Measurements from ENCODE around the gene PPP1R9A.

PPP1R9A gene

DNA sequence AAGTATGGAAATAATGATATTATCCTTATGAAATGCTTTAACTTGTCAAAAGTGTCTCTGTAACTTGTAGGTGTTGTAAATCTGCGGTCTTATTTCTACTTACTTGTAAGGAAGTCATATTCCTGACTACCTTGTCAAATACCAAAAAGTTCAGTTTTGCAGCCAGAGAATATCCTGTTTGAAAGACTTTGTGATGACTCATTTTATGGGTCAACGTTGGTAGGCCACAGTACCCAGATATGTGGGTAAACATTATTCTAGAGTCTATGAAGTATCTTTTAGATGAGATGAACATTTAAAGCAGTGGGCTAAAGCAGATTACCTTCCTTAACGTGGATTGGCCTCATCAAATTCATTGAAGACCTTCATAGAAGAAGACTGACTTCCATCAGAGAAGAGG is 195.3 kb downstream of the PPP1R9A start:
- DNase-seq = no peak

DNA sequence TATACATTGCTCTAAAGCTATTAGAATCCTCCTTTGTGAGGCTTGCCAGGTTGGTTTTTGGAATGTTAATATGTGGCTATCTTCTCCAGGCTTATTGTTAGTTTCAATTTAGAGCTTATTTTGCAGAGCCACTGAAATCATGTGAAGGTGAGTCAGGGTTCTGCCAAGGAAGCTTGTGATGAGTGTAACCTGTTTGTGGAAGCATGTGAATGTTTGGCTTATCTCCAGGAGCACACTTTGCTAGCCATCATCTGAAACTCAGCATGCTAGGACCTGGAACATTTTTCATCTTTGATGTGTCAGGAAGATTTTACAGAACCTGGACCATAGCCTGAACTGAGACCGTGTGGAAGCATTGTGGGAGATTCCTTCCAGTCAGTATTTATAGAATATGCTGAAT is 197.3 kb downstream of the PPP1R9A start:
- no peak for DNase-seq

DNA sequence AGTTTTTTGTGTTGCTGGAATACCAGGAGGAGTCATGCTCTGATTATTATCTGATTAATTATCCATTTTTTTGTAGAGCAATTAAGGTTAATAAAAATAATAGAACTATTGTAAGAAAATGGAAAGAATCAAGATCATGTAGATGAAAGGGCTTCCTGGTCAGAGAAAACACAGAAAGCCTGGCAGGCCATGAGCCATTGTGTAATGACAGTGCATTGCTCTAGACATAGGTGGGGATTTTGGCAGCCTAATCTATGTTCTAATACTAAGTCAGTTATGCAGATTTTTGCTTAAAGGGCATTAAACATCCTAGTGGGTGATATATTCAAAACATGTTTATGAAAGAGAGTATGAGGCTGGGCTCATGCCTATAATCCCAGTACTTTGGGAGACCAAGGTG is 198.2 kb downstream of the PPP1R9A start:
- DNase-seq = no peak

DNA sequence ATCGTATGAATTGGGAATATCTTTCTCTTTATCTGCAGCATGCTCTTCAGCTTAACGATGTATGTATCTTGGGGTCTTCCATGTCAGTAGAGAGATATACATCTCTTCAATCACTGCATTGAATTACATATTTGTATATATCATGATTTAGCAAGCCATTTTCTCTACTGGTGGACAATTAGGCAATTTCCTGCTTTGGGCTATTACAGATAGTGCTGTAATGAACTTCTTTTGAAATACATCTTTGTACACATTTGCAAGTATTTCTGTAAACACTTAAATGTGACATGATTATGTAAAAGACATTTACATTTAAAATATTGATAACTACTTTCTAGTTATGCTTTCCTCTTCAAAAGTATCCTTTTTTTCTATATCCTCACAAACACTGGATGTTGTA is 199.0 kb downstream of the PPP1R9A start:
- no peak for DNase-seq

DNA sequence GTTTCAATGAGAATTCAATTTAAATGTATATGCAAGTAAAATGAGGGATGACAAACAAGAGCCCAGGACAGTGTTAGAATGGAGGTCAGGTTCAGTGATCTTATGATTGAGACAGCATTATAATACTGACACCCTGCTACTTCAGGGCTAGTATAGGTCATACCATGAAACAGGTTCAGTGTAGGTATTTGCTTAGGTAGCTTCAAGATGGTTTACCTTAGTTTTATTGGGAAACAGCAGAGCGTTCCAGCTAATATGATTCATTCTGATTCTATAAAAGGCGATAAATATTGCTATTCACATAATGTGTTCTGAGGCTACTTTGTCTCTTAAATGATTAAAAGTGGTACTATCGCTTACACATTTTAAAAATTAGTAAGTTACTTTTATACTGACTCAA is 203.3 kb downstream of the PPP1R9A start:
- DNase-seq = no peak

DNA sequence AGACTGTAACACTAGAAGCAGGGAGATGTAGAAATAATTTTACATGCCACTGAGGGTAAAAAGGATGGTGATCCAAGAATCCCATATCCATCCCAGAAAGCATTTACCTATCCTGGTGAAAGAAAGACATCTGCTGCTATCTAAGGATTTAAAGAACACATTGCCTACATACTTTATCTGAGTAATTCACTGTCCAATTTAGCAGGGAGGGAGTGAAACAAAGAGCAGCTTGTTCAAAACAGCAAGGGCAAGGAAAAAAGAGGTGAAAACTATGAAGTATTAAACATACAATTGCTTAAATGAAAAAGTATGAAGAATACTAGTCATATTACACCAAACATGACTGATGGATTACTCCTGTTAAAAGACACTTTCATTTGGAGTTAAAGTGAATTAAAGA is 206.2 kb downstream of the PPP1R9A start:
- DNase-seq = no peak

DNA sequence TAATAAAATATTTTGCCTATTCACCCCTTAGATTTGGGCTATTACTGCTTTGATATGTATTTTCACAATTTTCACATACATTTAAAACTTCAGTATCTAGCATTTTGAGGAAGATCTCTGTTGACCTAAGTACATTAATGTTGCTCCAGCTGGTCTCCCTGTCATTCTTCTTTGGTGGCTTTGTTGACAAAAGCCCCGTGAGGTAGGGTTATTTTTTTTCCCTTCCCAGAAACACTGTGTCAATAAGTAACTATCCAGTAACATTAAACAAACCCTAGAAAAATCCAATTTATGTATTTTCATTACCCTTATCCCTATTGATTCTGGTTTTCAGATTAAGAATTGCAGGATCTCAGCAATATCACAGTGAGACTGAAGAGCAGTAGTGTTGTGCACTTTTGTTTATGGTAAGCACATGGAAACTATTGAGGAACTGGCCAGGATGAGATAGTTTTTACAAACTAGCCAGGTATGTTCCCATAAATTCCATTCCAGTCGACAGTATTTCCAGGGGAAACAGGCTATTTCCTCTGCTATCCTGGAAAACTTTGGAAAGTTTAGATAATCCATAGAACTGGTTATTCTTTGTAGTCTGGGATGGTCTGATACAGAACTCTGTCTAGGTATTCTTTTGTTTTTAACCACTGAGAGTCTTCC is 218.8 kb downstream of the PPP1R9A start:
- DNase-seq = no peak

DNA sequence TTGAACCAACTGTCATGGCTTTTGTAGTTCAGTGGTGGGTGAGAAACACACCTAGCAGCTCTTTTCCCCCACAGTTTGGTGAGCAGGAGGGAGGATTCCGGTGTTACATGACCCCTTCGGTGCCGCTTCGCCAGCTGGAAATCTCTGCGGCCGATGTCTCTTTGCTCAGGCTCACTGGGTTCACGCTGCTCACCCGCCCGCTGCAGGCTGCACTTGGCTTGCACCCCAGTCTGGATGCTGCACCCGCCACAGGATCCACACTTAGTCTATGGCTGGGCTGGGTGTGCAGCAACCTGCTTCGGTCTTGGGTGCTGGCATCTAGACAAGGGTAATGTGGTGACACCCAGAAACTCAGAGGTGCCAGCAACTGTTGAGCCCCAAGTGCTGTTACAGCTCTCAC is 225.1 kb downstream of the PPP1R9A start:
- DNase-seq = no peak

DNA sequence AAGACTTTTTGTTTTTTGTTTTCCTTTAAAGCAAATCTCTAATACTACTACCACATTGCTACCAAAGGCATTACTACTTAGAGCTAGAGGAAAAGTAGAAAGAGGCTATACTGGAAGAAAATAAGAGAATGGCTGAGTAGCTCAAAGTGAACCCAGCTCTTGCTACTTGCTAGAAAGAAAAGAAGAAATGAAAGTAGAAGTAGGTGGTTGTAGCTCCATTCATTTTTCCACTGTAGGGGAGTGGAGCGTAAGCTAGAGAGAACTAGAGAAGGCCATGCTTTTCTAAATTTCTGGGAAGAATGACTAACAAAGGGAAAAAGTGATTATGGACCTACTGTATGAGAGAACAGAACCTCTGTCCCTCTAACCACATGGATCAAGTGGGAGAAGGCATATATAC is 232.5 kb downstream of the PPP1R9A start:
- DNase-seq = no peak

DNA sequence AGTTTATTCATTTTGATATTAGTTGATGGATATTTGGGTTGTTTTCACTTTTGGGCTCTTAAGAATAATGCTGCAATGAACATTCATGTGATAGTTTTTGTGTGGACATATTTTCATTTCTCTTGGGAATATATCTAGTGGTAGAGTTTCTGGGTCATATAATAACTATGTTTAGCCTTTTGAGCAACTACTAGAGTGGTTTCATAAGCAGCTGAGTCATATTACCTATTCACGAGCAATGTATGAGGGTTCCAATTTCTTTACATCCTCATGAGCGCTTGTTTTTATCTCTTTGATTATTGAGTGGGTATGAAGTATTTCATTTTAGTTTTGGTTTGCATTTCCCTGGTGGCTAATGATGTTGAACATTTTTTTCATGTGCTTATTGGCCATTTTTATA is 234.4 kb downstream of the PPP1R9A start:
- DNase-seq = no peak

DNA sequence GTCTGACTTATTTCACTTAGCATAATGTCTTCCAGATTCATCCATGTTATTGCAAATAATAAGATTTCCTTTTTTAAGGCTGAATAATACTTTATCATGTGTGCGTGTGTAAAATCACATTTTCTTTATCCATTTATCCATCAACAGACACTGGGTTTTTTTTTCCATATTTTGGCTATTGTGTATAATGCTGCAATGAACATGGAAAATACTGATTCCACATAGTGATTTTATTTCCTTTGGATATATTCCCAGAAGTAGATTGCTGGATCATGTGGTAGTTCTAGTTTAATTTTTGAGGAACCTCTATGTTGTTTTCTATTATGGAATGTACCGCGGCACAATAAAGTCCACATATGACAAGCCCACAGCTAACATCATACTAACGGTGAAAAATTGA is 236.9 kb downstream of the PPP1R9A start:
- no peak for DNase-seq

DNA sequence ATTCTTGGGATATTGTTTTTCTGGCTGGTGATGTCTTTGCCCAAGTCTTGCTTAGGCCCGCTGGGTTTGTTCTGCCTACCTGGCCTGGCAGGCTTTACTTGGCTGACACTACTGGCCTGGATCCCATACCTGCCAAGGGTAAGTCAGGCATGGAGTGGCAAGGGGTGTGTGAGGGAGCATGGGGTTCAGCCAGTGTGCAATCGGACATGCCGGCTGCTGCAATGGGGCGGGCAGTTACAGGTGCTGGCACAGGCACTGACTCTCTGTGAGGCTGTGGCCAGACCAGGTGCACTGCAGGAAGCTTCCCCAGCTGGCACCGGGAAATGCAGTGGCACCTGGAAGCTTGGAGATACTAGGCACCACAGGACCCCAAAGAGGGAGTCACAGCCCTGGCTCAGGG is 248.6 kb downstream of the PPP1R9A start:
- no peak for DNase-seq

DNA sequence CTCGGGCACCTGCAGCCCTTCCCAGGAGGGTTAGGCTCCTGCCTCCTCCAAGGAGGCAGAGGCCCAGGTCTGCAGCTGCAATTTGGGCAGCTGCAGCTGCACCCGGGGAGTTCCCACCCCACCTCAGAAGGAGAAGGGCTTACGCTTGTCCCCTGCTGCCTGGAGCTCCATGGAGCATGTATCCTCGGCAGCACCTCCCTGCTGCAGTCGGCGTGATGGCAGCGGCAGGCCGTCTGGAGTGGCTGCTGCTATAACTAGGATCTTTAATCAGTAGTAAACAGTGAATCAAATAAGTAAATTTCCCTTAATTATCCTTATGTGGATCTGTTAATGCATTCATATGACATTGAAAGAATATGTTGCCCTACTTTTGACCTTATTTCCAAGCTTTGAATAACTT is 250.0 kb downstream of the PPP1R9A start:
- no peak for DNase-seq

DNA sequence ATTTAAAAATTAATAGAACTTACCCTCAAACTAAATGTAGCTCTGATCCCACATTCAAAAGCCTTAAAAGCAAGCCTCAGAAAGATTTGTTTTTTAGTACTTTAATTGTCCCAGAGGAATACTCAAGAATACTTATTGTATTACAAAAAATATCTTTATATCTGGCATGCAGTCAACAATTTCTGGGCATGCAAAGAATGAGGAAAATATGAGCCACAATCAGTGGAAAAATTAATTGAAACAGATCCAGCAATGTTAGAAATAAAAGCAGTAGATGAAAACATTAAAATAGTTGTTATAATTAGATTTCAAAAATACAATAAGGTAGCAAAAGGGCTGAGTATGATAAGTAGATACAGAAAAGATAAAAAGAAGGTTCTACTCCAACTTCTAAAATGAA is 262.3 kb downstream of the PPP1R9A start:
- DNase-seq = no peak

DNA sequence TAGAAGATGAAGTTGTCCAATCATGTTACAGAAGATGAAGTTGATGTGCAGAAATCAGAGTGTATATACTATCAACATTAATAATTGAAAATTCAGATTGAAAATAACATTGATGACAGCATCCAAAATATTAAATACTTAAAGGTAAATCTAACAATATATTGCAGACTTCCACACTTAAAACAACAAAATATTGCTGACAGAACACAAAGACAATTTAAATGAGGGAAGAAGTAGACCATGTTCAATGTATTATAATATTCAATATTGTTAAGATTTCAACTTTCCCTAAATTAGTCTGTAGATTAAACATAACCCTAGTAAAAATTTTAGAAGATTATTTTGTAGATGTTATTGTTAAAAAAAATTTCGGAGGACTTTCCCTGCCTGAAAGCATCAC is 265.0 kb downstream of the PPP1R9A start:
- DNase-seq = no peak

DNA sequence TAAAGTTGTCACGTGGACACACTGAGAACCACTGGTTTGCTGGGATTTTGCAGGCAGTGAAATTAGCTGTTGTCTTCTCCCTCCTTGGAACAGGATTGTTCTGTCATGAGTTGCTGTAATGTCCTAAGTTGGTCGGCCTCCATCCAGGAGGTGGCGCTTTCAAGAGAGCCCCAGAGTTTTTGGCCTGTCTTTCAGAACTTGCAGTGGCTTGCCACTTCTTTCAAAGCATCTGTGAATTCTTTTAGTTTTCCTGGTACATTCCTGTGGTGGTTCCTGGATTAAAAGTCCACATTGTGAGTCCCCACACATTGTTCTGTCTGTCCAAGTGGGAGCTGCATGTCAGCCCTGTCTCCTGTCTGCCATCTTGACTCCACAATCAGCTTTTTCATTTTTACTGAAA is 283.1 kb downstream of the PPP1R9A start:
- DNase-seq = no peak

DNA sequence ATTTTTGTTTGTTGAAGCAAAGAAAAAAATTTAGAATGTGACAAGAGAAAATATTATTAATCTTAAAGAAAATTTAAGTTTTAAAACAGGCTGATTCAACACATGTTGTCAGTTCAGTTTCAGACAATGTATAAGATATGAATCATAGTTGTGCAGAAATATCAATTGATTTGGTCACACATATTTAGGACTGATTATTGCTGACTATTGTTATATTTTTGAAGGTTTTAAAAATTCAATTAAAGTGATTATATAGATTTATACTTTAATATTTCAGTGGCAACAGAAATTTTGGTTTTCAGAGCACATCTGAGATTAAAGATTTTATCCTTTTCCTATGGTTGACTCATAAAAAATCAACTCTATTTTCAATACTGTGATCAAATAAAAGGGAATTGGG is 284.4 kb downstream of the PPP1R9A start:
- no peak for DNase-seq

DNA sequence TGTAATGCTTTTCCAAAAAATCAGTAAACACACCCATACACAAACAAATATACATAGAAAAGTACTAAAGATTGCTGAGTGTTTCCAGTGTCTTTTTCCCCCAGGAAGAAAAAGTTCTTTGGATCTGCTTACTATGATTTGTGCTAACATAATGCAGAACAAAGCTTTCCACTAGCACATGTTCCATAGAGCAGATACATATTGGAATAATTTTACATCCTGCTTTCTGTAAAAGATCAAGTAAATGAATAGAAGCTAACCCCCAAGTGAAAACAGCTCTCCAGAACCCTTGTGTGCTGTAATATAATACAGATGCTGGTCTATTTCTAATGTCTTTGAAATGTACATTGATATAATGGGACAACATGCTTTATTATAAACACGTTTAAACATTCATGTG is 291.5 kb downstream of the PPP1R9A start:
- DNase-seq = no peak

DNA sequence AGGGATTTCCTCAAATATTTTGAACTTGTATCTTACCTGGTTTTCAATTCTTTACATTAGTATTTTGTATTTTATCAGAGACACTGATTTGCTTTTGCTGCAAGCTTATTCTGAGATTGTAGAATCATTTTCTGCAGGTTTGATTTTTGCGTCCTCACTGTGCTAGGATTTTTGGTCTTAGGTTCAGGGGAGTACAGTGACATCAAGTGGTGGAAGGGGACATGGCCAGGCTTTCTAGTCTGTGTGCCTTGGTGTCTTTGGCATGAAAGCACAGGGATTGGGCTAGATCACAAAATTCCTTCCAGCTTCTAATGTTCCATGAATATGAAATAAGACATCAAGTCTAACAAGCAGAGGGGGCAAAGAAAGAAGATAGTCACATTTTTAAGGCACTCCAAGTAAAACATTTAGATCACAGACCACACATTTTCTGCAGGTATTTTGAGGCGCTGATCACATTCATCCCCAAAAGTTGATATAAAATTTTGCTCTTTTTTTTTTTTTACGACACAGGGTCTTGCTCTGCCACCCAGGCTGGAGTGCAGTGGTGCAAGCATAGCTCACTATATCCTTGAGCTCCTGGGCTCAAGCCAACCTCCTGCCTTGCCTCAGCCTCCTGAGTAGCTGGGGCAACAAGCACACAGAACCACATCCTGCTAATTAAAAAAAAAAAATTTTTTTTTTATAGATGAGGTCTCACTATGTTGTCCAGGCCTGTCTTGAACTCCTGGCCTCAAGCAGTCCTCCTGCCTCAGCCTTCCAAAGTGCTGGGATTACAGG is 292.6 kb downstream of the PPP1R9A start:
- DNase-seq = no peak

DNA sequence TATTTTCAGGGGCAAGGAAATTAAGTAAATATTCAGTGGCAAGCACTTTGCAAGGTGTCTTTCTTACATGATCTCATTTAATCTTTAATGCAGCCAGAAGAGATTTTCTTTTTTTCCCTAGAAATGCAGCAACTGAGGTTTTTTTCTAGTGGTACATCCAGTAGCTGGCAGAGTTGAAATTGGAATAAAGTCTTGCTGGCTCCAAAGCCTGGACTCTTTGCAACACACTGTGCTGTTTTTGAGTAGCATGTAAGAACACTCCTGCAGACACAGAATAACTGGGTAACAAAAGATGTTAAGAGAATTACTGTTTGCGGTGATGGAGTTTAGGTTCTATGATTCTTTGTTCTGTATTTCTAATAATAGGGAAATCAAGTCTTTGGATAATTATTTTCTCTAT is 293.3 kb downstream of the PPP1R9A start:
- DNase-seq = no peak

DNA sequence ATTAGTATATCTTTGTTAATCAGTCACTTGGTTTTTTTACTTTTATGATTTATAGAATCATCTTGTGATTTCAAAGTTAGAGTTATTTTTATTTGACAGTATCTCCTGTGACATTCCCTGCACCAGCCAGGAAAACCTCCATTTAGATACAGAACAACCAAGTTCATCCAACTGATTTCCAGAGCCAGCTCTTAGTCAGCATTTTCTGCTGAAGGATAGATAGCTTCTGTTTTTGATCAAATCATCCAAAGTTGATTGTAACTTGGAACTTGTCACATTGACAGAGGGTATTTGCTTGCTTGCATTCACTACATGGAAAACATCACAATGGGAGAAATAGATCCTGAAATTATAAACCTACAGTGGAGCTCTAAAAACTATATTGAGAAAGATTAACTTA is 294.3 kb downstream of the PPP1R9A start:
- DNase-seq = no peak

DNA sequence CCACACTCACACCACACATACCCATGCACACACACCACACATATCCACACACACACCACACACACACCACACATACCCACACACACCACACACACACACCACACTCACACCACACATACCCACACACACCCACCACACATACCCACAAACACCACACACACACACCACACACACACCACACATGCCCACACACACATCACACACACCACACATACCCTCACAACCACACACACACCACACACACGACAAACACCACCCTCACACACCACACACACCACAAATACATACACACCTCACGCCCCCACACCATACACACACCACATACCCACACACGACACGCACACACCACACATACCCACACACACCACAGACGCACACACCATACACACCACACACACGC is 297.2 kb downstream of the PPP1R9A start:
- no peak for DNase-seq

DNA sequence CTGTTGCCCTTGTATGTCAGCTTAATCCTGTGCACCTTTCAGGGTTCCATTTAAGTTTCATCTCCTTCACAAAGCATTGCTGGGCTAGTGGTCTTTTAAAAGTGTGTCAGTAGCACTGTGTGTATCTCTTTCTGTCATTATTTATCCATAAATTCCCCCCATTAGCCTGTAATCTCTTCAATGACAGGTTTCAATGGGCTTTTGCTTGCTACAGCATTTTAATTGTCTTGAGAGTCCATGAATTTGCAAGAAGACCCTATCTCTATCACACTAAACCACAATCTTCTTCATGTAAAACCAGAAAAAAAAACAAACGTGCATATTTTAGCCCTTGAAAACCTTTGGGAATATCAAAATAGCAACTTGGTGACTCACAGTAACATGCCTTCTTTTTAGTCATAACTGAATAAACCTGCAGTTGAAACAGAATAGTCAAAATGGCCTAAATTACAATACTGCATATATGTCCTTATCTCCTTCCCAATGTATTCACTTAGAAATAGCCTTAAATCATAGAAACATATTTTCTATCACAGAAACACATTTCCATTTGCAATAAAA is 298.4 kb downstream of the PPP1R9A start:
- DNase-seq = no peak

DNA sequence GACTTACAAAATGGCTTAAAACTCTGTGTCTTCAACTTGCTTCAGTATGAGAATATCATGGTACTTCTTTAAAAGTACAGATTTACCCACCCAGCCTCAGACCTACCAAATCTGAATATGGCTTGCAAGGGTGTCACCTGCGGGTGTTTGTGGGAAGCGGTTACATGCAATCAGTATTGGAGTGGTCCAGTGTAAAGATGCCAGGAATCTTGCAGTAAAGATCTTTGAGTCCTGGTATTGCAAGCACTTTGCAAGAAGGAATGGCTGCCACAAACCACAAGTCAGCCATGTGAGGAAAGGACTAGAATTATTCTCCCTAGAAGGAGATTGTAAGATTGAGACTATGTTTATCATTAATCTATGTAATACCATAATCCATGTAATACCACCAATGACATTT is 301.9 kb downstream of the PPP1R9A start:
- no peak for DNase-seq

DNA sequence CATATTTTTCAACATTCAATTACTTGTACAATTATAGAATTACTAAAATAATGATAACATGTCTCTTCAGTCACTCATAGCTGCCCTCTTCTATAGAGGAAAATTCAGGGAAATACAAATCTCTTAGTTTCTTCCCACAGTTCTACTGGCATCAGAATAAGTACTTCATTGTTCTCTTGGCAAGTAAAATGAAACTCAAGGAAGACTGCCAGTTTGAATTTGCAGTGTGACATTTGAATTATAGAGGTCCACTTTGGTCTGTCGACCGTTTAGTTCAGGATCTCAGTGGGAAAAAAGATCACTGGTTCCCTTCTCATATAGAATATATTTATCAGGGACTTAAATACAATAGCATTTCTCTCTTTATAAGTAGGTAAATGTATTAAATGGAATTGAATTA is 302.4 kb downstream of the PPP1R9A start:
- DNase-seq = no peak
